Esophagus muscularis mucosa (tissue), 4 donors: ENCODE results near the gene SHISA6.

ENCODE experiments used
- EP300 ChIP-seq: sonication (generic); formaldehyde crosslinking; IDR thresholded peaks from one replicate; pipeline ENCODE4 v1.6.1; 2017; ENCODE audit warnings: antibody characterized with exemption
- POLR2A ChIP-seq: fragments of 450-650 bp; IDR thresholded peaks from one replicate; pipeline ENCODE4 v1.6.1; 2017; ENCODE audit warnings: antibody characterized with exemption, moderate library complexity, mild to moderate bottlenecking, low read depth
- POLR2AphosphoS5 ChIP-seq, 2 donors: sonication (generic); formaldehyde crosslinking; IDR thresholded peaks; one replicate each; pipeline ENCODE4 v1.6.1; 2017; ENCODE audit warnings: antibody characterized with exemption in 2 of 2
- TF ChIP-seq, protein P1 (sequence below), 3 experiments: fragments of 200-600 bp in 2 of 3; fragments of 450-650 bp in 1 of 3; sonication (generic) in 2 of 3; IDR thresholded peaks; one replicate each; pipeline ENCODE4 v1.5.1; 2017 to 2019; ENCODE audit warnings: antibody characterized with exemption in 3 of 3, mild to moderate bottlenecking in 2 of 3, moderate library complexity in 1 of 3

DNA sequence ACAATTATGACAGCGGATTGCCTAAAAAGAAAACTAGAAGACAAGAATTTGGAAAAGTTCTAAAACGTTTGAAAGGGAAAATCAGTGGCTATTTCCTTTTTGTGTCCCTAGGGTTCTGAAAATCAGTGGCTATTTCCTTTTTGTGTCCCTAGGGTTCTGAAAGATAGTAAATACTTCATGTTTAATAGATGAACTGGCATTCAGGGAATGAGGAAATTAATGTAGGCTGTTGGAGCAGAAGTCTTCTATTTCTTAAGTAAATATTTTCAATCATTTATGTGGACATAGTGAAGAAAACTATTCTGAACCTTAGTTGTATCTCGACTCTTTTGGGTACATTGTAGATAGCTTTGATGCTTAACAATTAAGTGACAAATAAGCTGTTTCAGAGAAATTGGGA, 78.9 kb downstream of the SHISA6 start:
- TF ChIP-seq, protein P1, sequence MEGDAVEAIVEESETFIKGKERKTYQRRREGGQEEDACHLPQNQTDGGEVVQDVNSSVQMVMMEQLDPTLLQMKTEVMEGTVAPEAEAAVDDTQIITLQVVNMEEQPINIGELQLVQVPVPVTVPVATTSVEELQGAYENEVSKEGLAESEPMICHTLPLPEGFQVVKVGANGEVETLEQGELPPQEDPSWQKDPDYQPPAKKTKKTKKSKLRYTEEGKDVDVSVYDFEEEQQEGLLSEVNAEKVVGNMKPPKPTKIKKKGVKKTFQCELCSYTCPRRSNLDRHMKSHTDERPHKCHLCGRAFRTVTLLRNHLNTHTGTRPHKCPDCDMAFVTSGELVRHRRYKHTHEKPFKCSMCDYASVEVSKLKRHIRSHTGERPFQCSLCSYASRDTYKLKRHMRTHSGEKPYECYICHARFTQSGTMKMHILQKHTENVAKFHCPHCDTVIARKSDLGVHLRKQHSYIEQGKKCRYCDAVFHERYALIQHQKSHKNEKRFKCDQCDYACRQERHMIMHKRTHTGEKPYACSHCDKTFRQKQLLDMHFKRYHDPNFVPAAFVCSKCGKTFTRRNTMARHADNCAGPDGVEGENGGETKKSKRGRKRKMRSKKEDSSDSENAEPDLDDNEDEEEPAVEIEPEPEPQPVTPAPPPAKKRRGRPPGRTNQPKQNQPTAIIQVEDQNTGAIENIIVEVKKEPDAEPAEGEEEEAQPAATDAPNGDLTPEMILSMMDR (IDR thresholded peaks at IDR 0.05), result no peak
- TF ChIP-seq POLR2A (no peak), POLR2AphosphoS5 (IDR thresholded peaks at IDR 0.05) (no peak), EP300 (no peak)
